GM18519 (cell line): Measurements from ENCODE around the gene PPP4R3B.

Source experiments
- ATAC-seq: cut with Tn5 transposase; IDR thresholded peaks from one replicate; pipeline ENCODE4 v1.9.1; 2021; ENCODE audit warnings: mild to moderate bottlenecking, moderate library complexity; ENCODE audit not compliant: unreplicated experiment, low FRiP score

The PPP4R3B gene

GRCh38 chr2:55617175-55618024, at the start of gene PPP4R3B:
Gene PPP4R3B, minus strand, starts transcription at chr2:55617622. Its CDS starts 337 bp downstream, at chr2:55617285.
- ATAC-seq, result peak; percentile 74

DNA sequence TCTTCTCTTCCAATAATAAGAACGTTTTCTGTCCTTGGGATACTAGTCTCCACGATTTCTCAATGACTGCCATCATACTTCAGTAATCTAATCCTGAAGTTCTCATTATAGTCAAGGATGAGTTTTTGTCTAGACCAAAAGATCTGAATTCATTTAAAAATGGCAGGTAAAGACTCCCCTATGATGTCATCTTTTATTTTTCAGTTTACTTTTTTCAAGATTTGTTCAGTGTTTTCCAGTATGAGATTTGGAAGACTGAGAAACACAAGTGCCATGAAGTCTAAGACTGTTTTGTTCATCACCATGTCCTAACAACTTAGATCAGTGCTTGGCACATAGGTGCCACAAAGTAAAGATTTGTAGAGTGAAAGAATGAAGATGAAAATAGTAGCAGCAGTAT, 35.8 kb upstream of the PPP4R3B start:
- ATAC-seq, result no peak

DNA sequence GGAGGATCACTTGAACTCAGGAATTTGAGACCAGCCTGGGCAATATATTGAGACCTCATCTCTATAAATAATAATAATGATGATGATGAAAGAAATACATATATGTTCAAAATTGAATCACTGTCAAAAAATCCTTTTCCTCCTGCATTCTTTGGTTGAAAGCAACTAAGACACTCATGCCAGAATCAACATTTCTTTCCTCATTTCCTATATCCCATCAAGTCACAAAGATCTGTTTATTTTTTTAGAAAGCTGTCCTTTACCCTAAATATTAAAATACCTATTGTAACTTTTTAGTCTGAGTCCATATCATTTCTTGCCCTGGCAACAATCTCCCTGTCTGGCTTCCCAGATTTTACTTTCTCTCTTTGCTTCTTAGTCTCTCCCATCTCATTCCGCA, 31.8 kb upstream of the PPP4R3B start:
- ATAC-seq, result no peak

GRCh38 chr2:55636831-55637230, 19.4 kb upstream of the PPP4R3B start:
- no peak for ATAC-seq

- ATAC-seq, result no peak
These were observed 11.5 kb upstream of the PPP4R3B start for GRCh38 chr2:55628931-55629330.

DNA sequence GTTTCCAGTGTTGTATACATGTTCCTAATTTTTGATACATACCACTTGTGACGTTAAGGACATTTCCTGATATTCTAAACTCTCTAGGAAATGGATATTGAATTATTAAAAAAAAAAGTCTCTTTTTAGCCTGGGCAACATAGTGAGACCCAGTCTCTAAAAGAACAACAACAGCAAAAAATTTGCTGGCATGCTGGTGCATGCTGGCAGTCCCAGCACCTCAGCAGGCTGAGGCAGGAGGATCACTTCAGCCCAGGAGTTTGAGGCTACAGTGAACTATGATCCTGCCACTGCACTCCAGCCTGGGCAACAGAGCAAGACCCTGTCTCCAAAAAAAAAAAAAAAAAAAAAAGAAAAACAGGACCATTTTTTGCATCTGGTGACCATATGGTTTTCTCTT, 10.5 kb upstream of the PPP4R3B start:
- ATAC-seq, result no peak

- ATAC-seq, result no peak
These were observed 4.4 kb upstream of the PPP4R3B start for GRCh38 chr2:55621802-55622201.

GRCh38 chr2:55620123-55620779, 2.8 kb upstream of the PPP4R3B start:
- no peak for ATAC-seq

DNA sequence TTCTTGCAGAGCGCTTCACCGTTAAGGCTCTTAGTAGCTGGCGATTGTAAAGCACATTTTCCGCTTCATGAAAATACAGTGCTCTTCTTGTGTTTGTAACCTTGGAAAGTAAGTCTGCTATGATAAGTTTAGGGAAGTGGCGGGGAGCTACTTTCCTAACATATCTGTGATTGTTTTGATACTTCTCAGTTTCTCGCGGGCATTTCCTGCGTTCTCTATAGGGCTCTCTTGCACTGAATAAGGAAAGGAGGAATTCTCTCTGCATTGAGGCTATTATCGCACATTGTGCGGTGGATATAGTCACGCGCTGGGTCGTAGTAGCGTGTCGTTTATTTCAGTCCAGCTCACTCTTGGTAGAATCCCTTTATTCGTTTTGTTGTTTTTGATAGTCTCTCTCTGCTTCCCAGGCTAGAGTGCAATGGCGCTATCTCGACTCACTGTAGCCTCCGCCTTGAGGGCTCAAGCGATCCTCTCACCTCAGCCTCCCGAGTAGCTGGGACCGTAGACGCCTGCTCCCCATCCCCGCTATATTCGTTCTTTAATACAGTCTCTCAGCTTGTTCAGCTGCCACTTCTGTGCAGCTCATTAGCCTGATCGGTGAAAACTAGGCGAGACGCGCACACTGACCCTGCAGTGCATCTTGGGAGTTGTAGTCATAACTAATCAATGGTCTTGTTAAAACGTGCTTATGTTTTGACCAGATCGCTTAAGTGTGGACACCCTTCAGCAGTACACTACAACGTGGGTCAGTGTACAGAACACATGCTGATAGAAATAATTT, 1.0 kb upstream of the PPP4R3B start:
- peak; percentile 36 for ATAC-seq

- ATAC-seq, result no peak
These were observed 528 bp upstream of the PPP4R3B start for GRCh38 chr2:55618025-55618274.

DNA sequence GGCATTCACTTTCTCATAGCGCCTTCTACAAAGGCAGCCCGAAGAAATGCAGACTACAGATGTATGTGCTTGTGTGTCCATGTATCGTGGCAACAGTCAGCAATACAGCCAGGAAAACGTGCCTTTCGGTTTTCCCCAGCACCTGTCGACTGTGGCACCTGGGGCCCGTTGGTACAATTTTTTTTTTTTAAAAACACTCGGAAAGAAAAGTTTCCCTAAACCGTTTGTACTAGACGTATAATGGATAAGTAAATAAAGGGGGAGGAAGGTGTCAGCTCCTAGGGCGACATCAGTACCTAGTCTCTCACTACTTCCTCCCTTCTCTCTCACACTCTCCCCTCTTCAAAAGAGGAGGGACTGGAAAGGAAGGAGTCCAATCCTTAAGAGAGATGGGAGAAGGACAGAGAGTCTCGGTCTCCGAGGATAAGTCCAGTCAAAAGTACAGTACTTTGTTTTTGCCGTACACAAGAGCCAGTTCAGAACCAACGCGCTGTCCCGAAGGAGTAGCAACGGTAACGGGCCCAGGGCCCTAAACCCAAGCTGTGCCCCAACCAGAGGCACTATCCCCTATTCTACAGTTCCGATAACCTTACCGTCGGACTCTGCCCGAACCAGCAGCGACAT, 759 bp downstream of the PPP4R3B start:
- no peak for ATAC-seq

GRCh38 chr2:55611997-55612396, 5.4 kb downstream of the PPP4R3B start:
- no peak for ATAC-seq

DNA sequence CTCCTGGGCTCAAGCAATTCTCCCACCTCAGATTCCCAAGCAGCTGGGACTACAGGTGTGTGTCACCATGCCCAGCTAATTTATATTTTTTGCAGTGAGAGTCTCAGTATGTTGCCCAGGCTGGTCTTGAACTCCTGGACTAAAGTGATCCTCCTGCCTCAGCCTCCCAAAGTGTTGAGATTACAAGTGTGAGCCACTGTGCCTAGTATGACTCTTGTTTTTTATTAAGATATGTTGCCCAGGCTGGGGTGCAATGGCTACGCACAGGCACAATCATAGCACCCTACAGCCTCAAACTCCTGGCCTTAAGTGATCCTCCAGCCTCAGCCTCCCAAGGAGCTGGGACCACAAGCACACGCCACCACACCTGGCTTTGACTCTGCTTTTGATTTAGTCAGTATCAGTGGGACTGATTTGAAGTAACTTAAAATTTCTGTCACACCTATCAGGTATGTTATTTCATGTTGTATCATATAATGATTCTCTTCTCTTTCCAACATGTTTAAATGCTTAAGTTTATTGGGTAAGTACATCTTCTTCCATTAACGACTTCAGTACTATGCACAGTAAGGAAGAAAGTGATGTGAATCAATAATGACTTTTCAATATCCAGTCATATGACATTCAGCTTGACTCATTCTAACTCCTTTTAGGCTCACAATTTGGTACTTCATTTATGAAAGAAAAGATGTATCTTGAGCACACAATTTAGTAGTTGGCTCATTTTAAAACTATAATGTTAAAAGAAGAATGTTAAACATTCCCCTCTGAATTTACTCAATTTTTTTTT, 6.3 kb downstream of the PPP4R3B start:
- no peak for ATAC-seq

DNA sequence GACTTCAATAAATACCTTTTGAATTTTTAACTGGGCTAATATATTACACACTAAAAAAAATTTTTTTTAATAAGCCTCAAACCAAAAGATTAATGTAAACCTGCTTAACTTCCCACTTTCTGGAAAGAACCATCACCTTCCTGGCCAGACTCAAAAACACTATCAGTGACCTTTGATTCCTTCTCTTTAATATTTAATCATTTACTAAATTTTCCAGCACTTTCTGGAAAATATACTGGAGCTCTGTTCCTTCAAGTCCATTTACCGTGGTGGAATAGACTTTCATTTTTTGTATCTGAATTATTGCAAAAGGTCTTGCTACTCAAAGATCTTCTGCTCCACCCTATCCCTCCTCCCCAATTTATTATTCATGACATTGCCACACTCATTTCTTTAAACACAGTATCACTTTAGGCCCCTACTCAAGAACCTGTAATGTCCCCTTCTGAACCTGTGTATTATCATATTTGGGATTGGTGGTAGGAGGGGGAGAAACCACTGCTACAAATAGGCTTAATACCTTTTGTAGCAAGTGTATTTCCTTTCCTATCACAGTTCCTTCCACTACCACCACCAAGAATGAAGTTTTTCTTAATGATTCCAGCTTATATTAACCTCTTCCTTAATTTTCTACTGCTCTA, 7.4 kb downstream of the PPP4R3B start:
- ATAC-seq, result no peak

GRCh38 chr2:55609193-55609794, 8.1 kb downstream of the PPP4R3B start:
- ATAC-seq, result no peak

GRCh38 chr2:55607717-55608116, 9.7 kb downstream of the PPP4R3B start:
- ATAC-seq, result no peak

DNA sequence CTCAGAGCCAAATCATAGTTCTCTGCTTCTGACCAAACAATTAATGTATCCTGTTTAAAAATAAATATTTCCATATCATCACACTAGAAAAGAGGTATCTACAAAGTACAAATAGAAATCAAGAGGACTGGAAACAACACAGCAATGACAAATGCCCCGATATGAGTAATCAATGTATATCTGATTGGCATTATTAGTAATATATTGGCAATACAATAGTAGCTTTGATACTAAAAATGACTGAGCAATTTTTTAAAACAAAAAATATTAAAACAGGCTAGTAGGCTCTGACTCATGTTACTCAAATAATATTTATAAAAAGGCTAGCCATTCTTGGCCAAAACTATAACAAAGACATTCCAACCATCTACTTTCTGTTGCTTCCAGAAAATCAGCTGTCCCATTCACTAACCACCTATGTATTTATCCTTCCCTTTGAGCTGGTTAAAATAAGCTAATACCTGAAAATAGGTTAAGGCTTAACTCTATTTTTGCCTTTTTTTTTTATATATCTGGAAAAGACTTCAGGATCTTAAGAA, 13.3 kb downstream of the PPP4R3B start:
- no peak for ATAC-seq

DNA sequence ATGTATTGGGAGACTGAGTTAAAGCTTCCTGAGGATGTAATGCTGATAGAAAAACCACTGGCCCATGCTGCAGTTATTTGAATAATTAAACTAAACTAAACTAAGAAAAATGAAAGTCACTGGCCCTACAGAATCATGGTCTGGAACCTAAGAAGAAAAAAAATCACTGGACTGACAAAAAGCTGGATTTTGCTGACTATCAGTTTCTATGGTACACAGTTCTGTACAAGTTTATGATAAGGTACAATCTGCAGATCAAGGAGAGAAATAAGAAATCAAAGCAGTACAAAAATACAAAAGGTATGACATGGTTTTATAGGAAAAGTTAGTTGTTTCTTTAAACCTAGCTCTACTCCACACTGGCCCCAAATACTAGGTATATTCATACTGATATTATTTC, 15.6 kb downstream of the PPP4R3B start:
- ATAC-seq, result no peak
